Endodermal cell (in vitro differentiated cells): Measurements from ENCODE around the gene SMPD3. TPM values are rescaled to one million over a fixed set of nuclear protein-coding genes. Genes with fewer than 3 reads are reported as not detected.

Experiments
- DNase-seq: peaks from one replicate; pipeline ENCODE4 v3.0.0-alpha.2; 2017
- H3K27ac ChIP-seq: 2 replicates; pipeline ENCODE4 v1.5.1; 2013; ENCODE audit warnings: mild to moderate bottlenecking, low read depth, low read length, moderate library complexity
- H3K27me3 ChIP-seq: 2 replicates; pipeline ENCODE4 v1.6.1; 2013; ENCODE audit warnings: mild to moderate bottlenecking, low read length, moderate library complexity; ENCODE audit not compliant: insufficient read depth, control insufficient read depth, poor library complexity, severe bottlenecking
- H3K36me3 ChIP-seq: 2 replicates; pipeline ENCODE4 v1.7.0; 2013; ENCODE audit warnings: mild to moderate bottlenecking, low read length, moderate library complexity; ENCODE audit not compliant: control insufficient read depth, insufficient read depth
- H3K4me1 ChIP-seq: one replicate; pipeline ENCODE4 v1.7.0; 2013; ENCODE audit warnings: low read length; ENCODE audit not compliant: control insufficient read depth, insufficient read depth
- H3K4me3 ChIP-seq: 2 replicates; pipeline ENCODE4 v1.5.1; 2013; ENCODE audit warnings: mild to moderate bottlenecking, low read length, moderate library complexity
- H3K9ac ChIP-seq: 2 replicates; pipeline ENCODE4 v1.6.1; 2013; ENCODE audit warnings: mild to moderate bottlenecking, low read length, moderate library complexity; ENCODE audit not compliant: poor library complexity, severe bottlenecking; ENCODE audit errors: extremely low read depth
- H3K9me3 ChIP-seq: 2 replicates; pipeline ENCODE4 v1.6.1; 2013; ENCODE audit warnings: mild to moderate bottlenecking, low read length, moderate library complexity; ENCODE audit not compliant: control insufficient read depth
- H3K27ac Mint-ChIP-seq: 2 replicates; pipeline ENCODE4 v1.8.0; 2020; ENCODE audit warnings: mixed read lengths
- H3K27me3 Mint-ChIP-seq: 2 replicates; pipeline ENCODE4 v1.8.0; 2021; ENCODE audit warnings: mild to moderate bottlenecking, mixed read lengths; ENCODE audit not compliant: insufficient read depth
- H3K36me3 Mint-ChIP-seq: 2 replicates; pipeline ENCODE4 v1.8.0; 2020; ENCODE audit warnings: low read depth, mixed read lengths
- H3K4me1 Mint-ChIP-seq: 2 replicates; pipeline ENCODE4 v1.8.0; 2020; ENCODE audit warnings: mixed read lengths
- H3K4me3 Mint-ChIP-seq: 2 replicates; pipeline ENCODE4 v1.8.0; 2020; ENCODE audit warnings: mild to moderate bottlenecking, moderate library complexity, mixed read lengths
- H3K9me3 Mint-ChIP-seq: 2 replicates; pipeline ENCODE4 v1.8.0; 2020; ENCODE audit warnings: mild to moderate bottlenecking, mixed read lengths
- CTCF ChIP-seq: fragments of 200-600 bp; sonication (generic); conservative IDR thresholded peaks from 2 replicates; pipeline ENCODE4 v1.5.0; 2021; ENCODE audit warnings: antibody characterized with exemption, mild to moderate bottlenecking
- WGBS, 2 experiments: methylation state at CpG; one replicate each; pipeline versions ENCODE4 v1.1.5 to v1.1.7; 2013; ENCODE audit warnings: missing lambda C conversion rate in 2 of 2, mixed read lengths in 1 of 2; ENCODE audit not compliant: insufficient coverage in 1 of 2, insufficient read length in 1 of 2; 5-methylcytosine and 5-hydroxymethylcytosine counted together
- total RNA-seq, 2 donors: library from RNA; stranded (reverse); fragmentation: NEBNext Ultra II Directional in 1 of 2; extraction: Animal tissue kit (Norgen Biotek cat#: 25700) in 1 of 2; gene quantifications; 2 replicates in 1 of 2; 3 replicates in 1 of 2; pipeline ENCODE4 v1.2.1, GENCODE V29; 2021

SMPD3 gene
- total RNA-seq, 2 donors from 2014 or later, result 0.07 TPM; not detected in 1

DNA sequence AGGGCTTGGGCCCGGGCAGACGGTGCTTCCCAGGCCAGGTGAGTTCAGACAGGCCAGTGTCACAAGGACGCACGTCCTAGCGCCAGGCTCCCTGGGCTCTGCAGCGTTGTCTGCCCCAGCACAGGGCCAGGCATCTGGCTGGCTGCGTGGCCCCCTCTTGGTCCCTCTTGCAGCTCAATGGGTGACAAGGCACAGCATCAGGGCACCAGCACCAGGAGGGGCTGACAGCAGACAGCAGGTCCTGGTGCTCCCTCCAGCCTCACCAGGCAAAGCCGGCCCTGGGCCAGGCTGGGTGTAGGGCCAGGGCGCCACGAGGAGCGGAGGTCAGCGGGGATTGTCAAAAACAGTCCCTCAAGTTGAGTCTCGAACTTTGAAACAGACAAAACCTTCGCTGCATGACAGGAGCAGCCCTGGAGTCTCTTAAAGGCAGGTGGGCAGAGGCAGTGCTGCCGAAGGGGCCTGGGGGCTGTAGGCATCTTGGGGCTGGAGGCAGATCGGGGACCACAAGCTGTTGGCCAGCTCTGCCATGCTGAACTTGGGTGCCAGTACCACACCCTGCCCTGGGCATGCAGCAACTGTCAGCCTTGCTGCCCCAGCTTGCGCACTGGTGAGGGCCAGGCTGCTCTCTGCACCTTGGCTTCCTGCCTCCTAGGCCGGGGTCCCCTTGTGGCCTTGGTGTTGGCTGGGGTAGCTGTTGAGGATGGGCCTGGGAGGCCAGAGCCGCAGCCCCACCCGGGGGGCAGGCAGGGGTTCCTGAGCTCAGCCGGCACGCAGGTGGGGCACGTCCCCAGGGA lies 88.7 kb downstream of the SMPD3 start:
- peaks cover 16% of the 10 kb centered on the region for H3K36me3 ChIP-seq
- H3K9me3 Mint-ChIP-seq, result no peaks in the 10 kb centered on the region
- H3K9ac ChIP-seq, result no peak overlapping the region
- H3K4me3 ChIP-seq, result no peak overlapping the region
- no peaks in the 10 kb centered on the region for H3K27me3 Mint-ChIP-seq
- no peaks in the 10 kb centered on the region for H3K27me3 ChIP-seq
- no peaks in the 10 kb centered on the region for H3K9me3 ChIP-seq
- no peak overlapping the region for H3K27ac ChIP-seq
- peaks cover 14% of the 10 kb centered on the region for H3K36me3 Mint-ChIP-seq
- H3K4me1 Mint-ChIP-seq, result peaks cover 2% of the 10 kb centered on the region
- H3K4me3 Mint-ChIP-seq, result no peak overlapping the region
- no peak for DNase-seq
- no peak overlapping the region for H3K27ac Mint-ChIP-seq
- no peaks in the 10 kb centered on the region for H3K4me1 ChIP-seq
- 94% methylated on average over 19 to 23 of the region's 23 CpGs for WGBS, 2 experiments
- no peak for TF ChIP-seq CTCF

- no peaks in the 10 kb centered on the region for H3K4me1 ChIP-seq
- no peak overlapping the region for H3K9ac ChIP-seq
- no peak for TF ChIP-seq CTCF
- Mint-ChIP-seq H3K27ac (no peak overlapping the region), H3K4me1 (peaks cover 1% of the 10 kb centered on the region), H3K4me3 (no peak overlapping the region), H3K27me3 (no peaks in the 10 kb centered on the region), H3K36me3 (peaks cover 19% of the 10 kb centered on the region), H3K9me3 (no peaks in the 10 kb centered on the region)
- H3K27ac ChIP-seq, result no peak overlapping the region
- H3K4me3 ChIP-seq, result no peak overlapping the region
- H3K27me3 ChIP-seq, result no peaks in the 10 kb centered on the region
- DNase-seq, result no peak
- peaks cover 18% of the 10 kb centered on the region for H3K36me3 ChIP-seq
- WGBS, 2 experiments, result 95 to 100% methylated on average over 3 to 13 of the region's 13 CpGs
- H3K9me3 ChIP-seq, result no peaks in the 10 kb centered on the region
Measured at GRCh38 chr16:68358951-68359350, 89.4 kb downstream of the SMPD3 start.

- no peak for DNase-seq
- H3K27ac Mint-ChIP-seq, result no peak overlapping the region
- TF ChIP-seq CTCF, result no peak
- Histone ChIP-seq H3K27ac (no peak overlapping the region), H3K36me3 (peaks cover 28% of the 10 kb centered on the region), H3K27me3 (no peaks in the 10 kb centered on the region), H3K9ac (no peak overlapping the region), H3K9me3 (no peaks in the 10 kb centered on the region), H3K4me3 (no peak overlapping the region), H3K4me1 (no peaks in the 10 kb centered on the region)
- no peak overlapping the region for H3K4me3 Mint-ChIP-seq
- H3K27me3 Mint-ChIP-seq, result no peaks in the 10 kb centered on the region
- H3K9me3 Mint-ChIP-seq, result no peaks in the 10 kb centered on the region
- no peaks in the 10 kb centered on the region for H3K4me1 Mint-ChIP-seq
- H3K36me3 Mint-ChIP-seq, result peaks cover 27% of the 10 kb centered on the region
- WGBS, 2 experiments, result 95 to 98% methylated on average over 7 to 11 of the region's 11 CpGs
Measured at GRCh38 chr16:68357923-68358322, 90.4 kb downstream of the SMPD3 start.
